HepG2 (cell line): ENCODE measurements around the gene GNG7. TPM values are rescaled to one million over a fixed set of nuclear protein-coding genes. Genes with fewer than 3 reads are reported as not detected.
A peak's percentile ranks its signal among the peaks of the same experiment; 100 is the strongest.

ENCODE experiments used
- AGO1 ChIP-seq: fragments of 200-400 bp; formaldehyde crosslinking; IDR thresholded peaks from 2 replicates; pipeline ENCODE4 v1.6.1; 2017; ENCODE audit warnings: mild to moderate bottlenecking, low read depth, low read length, moderate library complexity; ENCODE audit not compliant: poor library complexity, severe bottlenecking
- ATF1 ChIP-seq: IDR thresholded peaks from 2 replicates; pipeline ENCODE4 v1.6.1; 2016; ENCODE audit warnings: mild to moderate bottlenecking, control low read depth
- ETV5 ChIP-seq: IDR thresholded peaks from 2 replicates; pipeline ENCODE4 v1.6.1; 2018; ENCODE audit warnings: missing biosample characterization, missing genetic modification reagents, inconsistent platforms, borderline replicate concordance
- FOXP1 ChIP-seq, 2 experiments: fragments of 450-650 bp in 1 of 2; IDR thresholded peaks; 2 replicates each; pipeline ENCODE4 v1.6.1; 2017 to 2018; ENCODE audit warnings: antibody characterized with exemption in 1 of 2
- HCFC1 ChIP-seq: fragments of 150-350 bp; IDR thresholded peaks from 2 replicates; pipeline ENCODE4 v1.6.1; 2014; ENCODE audit warnings: low read depth, low read length
- HNRNPLL ChIP-seq: fragments of 200-400 bp; formaldehyde crosslinking; IDR thresholded peaks from 2 replicates; pipeline ENCODE4 v1.6.1; 2017; ENCODE audit warnings: mild to moderate bottlenecking, low read depth, low read length; ENCODE audit not compliant: poor library complexity, severe bottlenecking
- MAFG ChIP-seq: sonication (generic); formaldehyde crosslinking; IDR thresholded peaks from 2 replicates; pipeline ENCODE4 v1.5.1; 2020; ENCODE audit warnings: mild to moderate bottlenecking, missing genetic modification reagents
- NCOA1 ChIP-seq: sonication (generic); formaldehyde crosslinking; IDR thresholded peaks from 2 replicates; pipeline ENCODE4 v1.9.0; 2021; ENCODE audit warnings: missing genetic modification reagents
- POLR2AphosphoS5 ChIP-seq: IDR thresholded peaks from 2 replicates; pipeline ENCODE4 v1.6.1; 2012; ENCODE audit warnings: low read depth, low read length
- SOX6 ChIP-seq, 2 experiments: fragments of 450-650 bp in 1 of 2; sonication (generic) in 1 of 2; formaldehyde crosslinking in 1 of 2; IDR thresholded peaks; 2 replicates each; pipeline versions ENCODE4 v1.4.0 to v1.6.1; 2017 to 2020; ENCODE audit warnings: antibody characterized with exemption in 1 of 2, mild to moderate bottlenecking in 1 of 2, missing genetic modification reagents in 1 of 2
- SRY ChIP-seq: sonication (generic); formaldehyde crosslinking; IDR thresholded peaks from 2 replicates; pipeline ENCODE4 v1.8.0; 2022; ENCODE audit warnings: mild to moderate bottlenecking, missing genetic modification reagents
- TFDP2 ChIP-seq: sonication (generic); formaldehyde crosslinking; IDR thresholded peaks from 2 replicates; pipeline ENCODE4 v1.4.0; 2020; ENCODE audit warnings: missing genetic modification reagents
- ZFP41 ChIP-seq: sonication (generic); formaldehyde crosslinking; IDR thresholded peaks from 2 replicates; pipeline ENCODE4 v1.4.0; 2020; ENCODE audit warnings: mild to moderate bottlenecking, missing genetic modification reagents, borderline replicate concordance
- ZNF121 ChIP-seq: sonication (generic); formaldehyde crosslinking; IDR thresholded peaks from 2 replicates; pipeline ENCODE4 v1.5.0; 2020; ENCODE audit warnings: mild to moderate bottlenecking, missing genetic modification reagents
- ZNF160 ChIP-seq: sonication (generic); formaldehyde crosslinking; IDR thresholded peaks from 2 replicates; pipeline ENCODE4 v1.8.0; 2022; ENCODE audit warnings: mild to moderate bottlenecking, inconsistent platforms, missing genetic modification reagents
- ZNF256 ChIP-seq: sonication (generic); formaldehyde crosslinking; conservative IDR thresholded peaks from 2 replicates; pipeline ENCODE4 v1.4.0; 2020; ENCODE audit warnings: missing genetic modification reagents
- ZNF282 ChIP-seq: fragments of 450-650 bp; IDR thresholded peaks from 2 replicates; pipeline ENCODE4 v1.6.1; 2018; ENCODE audit not compliant: partially characterized antibody
- polyA plus RNA-seq, 8 experiments: library from polyadenylated mRNA; depleted of rRNA in 3 of 8; stranded (reverse) in 7 of 8; unstranded in 1 of 8; fragments of >200 nt; fragmentation: Illumina TruSeq in 4 of 8; extraction: Trizol in 4 of 8; gene quantifications; 2 replicates each; pipeline versions ENCODE4 v1.2.1 to v1.2.3, GENCODE V29; 2011 to 2016; ENCODE audit warnings: low read depth in 4 of 8, missing spikeins in 1 of 8, mixed read lengths in 1 of 8; ENCODE audit not compliant: insufficient read depth in 1 of 8
- total RNA-seq, 5 experiments: library from RNA; depleted of rRNA; stranded (reverse); fragments of >200 nt; fragmentation: Illumina TruSeq; extraction: Trizol; gene quantifications; 2 replicates each; pipeline ENCODE4 v1.2.3, GENCODE V29; 2016; ENCODE audit warnings: low read depth in 1 of 5
- TF ChIP-seq, protein P1 (sequence below): sonication (generic); formaldehyde crosslinking; IDR thresholded peaks from 2 replicates; pipeline ENCODE4 v1.8.1; 2023; ENCODE audit warnings: mild to moderate bottlenecking, missing genetic modification reagents
- TF ChIP-seq, protein P2 (sequence below): sonication (generic); formaldehyde crosslinking; IDR thresholded peaks from 2 replicates; pipeline ENCODE4 v1.8.1; 2023; ENCODE audit warnings: mild to moderate bottlenecking, inconsistent platforms, moderate library complexity, missing genetic modification reagents, borderline replicate concordance
- TF ChIP-seq, protein P3 (sequence below): sonication (generic); formaldehyde crosslinking; IDR thresholded peaks from 2 replicates; pipeline ENCODE4 v1.4.0; 2020; ENCODE audit warnings: missing genetic modification reagents
- TF ChIP-seq, protein P4 (sequence below): IDR thresholded peaks from 2 replicates; pipeline ENCODE4 v1.6.1; 2012; ENCODE audit warnings: low read depth, low read length, improper control_type of control experiment
- TF ChIP-seq, protein P5 (sequence below): sonication (generic); formaldehyde crosslinking; IDR thresholded peaks from 2 replicates; pipeline ENCODE4 v1.4.0; 2020; ENCODE audit warnings: mild to moderate bottlenecking, missing genetic modification reagents
- TF ChIP-seq, protein P6 (sequence below): IDR thresholded peaks from 2 replicates; pipeline ENCODE4 v1.6.1; 2012; ENCODE audit warnings: inconsistent platforms

The GNG7 gene
- total and polyA plus RNA-seq, 2 of the 13 experiments (the other 11 are each of a cell fraction or from before 2014, with no cell fraction given) = 1.4 to 3.3 TPM

DNA sequence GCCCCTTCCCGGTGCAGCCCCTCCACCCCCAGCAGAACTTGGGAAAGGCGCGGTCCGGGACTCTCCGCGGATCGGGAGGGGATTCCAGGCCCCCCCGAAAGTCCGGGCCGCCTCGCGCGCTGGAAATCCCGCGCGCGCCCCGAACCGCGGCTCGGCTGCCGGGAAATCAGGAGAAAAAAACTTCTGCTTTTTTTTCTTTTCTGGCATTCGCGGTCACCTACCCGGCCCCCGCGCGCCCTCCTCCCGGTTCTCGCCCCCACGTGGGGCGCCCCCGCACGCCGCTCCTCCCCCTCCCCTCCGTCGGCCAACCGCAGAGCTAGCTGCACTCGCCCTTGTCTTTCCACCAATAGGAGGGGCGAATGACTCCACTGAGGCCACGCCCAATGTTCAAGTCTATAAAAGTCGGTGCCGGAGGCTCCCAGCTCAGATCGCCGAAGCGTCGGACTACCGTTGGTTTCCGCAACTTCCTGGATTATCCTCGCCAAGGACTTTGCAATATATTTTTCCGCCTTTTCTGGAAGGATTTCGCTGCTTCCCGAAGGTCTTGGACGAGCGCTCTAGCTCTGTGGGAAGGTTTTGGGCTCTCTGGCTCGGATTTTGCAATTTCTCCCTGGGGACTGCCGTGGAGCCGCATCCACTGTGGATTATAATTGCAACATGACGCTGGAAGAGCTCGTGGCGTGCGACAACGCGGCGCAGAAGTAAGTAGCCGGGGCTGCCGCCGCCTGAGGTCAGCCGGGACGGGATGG is 226.6 kb downstream of the GNG7 start, which contains the start of gene GADD45B (continued):
- TF ChIP-seq, protein P1, sequence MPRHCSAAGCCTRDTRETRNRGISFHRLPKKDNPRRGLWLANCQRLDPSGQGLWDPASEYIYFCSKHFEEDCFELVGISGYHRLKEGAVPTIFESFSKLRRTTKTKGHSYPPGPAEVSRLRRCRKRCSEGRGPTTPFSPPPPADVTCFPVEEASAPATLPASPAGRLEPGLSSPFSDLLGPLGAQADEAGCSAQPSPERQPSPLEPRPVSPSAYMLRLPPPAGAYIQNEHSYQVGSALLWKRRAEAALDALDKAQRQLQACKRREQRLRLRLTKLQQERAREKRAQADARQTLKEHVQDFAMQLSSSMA (CRISPR knock-in tag) = 0 out of 2 replicates have a peak, but pooled peaks have one; percentile 70
- TF ChIP-seq ZNF160 (CRISPR knock-in tag) (no peak; the same call in 1 of the 2 replicates), SRY (CRISPR knock-in tag) (no peak), FOXP1 (IDR thresholded peaks at IDR 0.05) (no peak), FOXP1 (CRISPR knock-in tag; IDR thresholded peaks at IDR 0.05) (no peak), ZNF256 (CRISPR knock-in tag) (no peak; the same call in 1 of the 2 replicates), ZNF282 (no peak), ATF1 (CRISPR knock-in tag) (no peak), MAFG (CRISPR knock-in tag) (no peak), ZFP41 (CRISPR knock-in tag) (no peak), TFDP2 (CRISPR knock-in tag) (peak; percentile 34; the same call in 1 of the 2 replicates), ETV5 (CRISPR knock-in tag) (peak; percentile 43; the same call in 1 of the 2 replicates), NCOA1 (CRISPR knock-in tag) (no peak), AGO1 (no peak), SOX6 (IDR thresholded peaks at IDR 0.05) (no peak), SOX6 (CRISPR knock-in tag; IDR thresholded peaks at IDR 0.05) (peak; percentile 69), ZNF121 (CRISPR knock-in tag) (no peak), HNRNPLL (no peak), HCFC1 (peak; percentile 31; the same call in 1 of the 2 replicates), POLR2AphosphoS5 (peak; percentile 100)
- TF ChIP-seq, protein P2, sequence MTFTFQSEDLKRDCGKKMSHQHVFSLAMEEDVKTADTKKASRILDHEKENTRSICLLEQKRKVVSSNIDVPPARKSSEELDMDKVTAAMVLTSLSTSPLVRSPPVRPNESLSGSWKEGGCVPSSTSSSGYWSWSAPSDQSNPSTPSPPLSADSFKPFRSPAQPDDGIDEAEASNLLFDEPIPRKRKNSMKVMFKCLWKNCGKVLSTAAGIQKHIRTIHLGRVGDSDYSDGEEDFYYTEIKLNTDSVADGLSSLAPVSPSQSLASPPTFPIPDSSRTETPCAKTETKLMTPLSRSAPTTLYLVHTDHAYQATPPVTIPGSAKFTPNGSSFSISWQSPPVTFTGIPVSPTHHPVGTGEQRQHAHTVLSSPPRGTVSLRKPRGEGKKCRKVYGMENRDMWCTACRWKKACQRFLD = no peak
- TF ChIP-seq, protein P3, sequence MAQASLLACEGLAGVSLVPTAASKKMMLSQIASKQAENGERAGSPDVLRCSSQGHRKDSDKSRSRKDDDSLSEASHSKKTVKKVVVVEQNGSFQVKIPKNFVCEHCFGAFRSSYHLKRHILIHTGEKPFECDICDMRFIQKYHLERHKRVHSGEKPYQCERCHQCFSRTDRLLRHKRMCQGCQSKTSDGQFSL (CRISPR knock-in tag) = no peak
- TF ChIP-seq, protein P4, sequence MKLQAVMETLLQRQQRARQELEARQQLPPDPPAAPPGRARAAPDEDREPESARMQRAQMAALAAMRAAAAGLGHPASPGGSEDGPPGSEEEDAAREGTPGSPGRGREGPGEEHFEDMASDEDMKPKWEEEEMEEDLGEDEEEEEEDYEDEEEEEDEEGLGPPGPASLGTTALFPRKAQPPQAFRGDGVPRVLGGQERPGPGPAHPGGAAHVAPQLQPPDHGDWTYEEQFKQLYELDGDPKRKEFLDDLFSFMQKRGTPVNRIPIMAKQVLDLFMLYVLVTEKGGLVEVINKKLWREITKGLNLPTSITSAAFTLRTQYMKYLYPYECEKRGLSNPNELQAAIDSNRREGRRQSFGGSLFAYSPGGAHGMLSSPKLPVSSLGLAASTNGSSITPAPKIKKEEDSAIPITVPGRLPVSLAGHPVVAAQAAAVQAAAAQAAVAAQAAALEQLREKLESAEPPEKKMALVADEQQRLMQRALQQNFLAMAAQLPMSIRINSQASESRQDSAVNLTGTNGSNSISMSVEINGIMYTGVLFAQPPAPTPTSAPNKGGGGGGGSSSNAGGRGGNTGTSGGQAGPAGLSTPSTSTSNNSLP = no peak
- TF ChIP-seq, protein P5, sequence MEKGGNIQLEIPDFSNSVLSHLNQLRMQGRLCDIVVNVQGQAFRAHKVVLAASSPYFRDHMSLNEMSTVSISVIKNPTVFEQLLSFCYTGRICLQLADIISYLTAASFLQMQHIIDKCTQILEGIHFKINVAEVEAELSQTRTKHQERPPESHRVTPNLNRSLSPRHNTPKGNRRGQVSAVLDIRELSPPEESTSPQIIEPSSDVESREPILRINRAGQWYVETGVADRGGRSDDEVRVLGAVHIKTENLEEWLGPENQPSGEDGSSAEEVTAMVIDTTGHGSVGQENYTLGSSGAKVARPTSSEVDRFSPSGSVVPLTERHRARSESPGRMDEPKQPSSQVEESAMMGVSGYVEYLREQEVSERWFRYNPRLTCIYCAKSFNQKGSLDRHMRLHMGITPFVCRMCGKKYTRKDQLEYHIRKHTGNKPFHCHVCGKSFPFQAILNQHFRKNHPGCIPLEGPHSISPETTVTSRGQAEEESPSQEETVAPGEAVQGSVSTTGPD (CRISPR knock-in tag) = no peak; the same call in 1 of the 2 replicates
- TF ChIP-seq, protein P6, sequence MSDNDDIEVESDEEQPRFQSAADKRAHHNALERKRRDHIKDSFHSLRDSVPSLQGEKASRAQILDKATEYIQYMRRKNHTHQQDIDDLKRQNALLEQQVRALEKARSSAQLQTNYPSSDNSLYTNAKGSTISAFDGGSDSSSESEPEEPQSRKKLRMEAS = peak; percentile 76
